Stimulated activated CD8-positive, alpha-beta memory T cell treated with anti-CD3 and anti-CD28 coated beads, Interleukin-15, amount 100 ng/mL, for 1 hour (primary cell): Measurements from ENCODE around the gene CREB1.
"Not testable (repeated sequence)": the region's sequence is repeated elsewhere in the genome, so short reads cannot be mapped to it uniquely, and the experiment has no call there.

Source experiments
- DNase-seq: peaks from one replicate; pipeline ENCODE4 v3.0.0-alpha.2; 2020; ENCODE audit warnings: low read depth

Gene CREB1

GRCh38 chr2:207529330-207530159 is at the start of gene CREB1:
Gene CREB1, plus strand, starts transcription at chr2:207529962. Its CDS starts 25,674 bp downstream, at chr2:207555636.
- DNase-seq = peak; percentile 99

GRCh38 chr2:207480521-207481040 is 49.2 kb upstream of the CREB1 start:
- DNase-seq = no peak

DNA sequence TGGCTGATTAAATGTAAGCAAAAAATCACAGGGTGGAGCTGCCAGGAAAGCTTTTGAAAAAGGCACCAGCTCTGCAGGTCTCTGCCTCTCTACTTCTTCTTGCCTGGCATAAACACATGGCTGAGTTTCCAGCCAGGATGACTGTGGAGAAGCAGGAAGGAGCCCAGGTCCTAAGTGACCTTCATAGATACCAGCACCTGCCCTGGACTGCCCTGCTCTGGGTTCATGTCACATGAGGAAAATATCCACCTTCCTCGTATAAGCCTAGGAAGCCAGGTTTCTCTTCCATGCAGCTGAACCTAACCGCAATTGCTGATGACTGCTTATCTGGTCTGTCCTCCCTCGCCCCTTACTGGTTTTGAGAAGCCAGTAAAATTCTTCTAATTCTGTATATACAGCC is 47.8 kb upstream of the CREB1 start:
- no peak for DNase-seq

GRCh38 chr2:207482630-207483029 is 47.1 kb upstream of the CREB1 start:
- no peak for DNase-seq

GRCh38 chr2:207483066-207483465 is 46.7 kb upstream of the CREB1 start:
- no peak for DNase-seq

DNA sequence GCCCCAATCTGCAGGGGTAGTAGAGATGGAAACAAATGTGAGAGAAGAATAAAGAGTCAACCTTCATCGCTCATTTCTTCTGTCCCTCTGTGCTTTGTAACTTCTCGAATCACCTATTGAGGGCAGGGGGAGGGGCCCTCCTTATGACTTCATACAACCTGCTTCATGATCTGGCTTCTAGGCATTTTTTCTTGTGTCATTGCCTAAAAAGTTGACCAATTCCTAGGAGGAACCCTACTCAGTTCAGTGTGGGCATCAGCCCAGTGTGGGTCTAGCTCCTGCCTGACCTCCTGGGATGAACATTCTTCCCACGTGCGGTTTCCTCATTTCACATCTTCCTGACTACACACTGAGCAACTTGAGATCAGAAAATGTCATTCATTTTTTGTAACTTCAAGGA is 46.3 kb upstream of the CREB1 start:
- no peak for DNase-seq

DNA sequence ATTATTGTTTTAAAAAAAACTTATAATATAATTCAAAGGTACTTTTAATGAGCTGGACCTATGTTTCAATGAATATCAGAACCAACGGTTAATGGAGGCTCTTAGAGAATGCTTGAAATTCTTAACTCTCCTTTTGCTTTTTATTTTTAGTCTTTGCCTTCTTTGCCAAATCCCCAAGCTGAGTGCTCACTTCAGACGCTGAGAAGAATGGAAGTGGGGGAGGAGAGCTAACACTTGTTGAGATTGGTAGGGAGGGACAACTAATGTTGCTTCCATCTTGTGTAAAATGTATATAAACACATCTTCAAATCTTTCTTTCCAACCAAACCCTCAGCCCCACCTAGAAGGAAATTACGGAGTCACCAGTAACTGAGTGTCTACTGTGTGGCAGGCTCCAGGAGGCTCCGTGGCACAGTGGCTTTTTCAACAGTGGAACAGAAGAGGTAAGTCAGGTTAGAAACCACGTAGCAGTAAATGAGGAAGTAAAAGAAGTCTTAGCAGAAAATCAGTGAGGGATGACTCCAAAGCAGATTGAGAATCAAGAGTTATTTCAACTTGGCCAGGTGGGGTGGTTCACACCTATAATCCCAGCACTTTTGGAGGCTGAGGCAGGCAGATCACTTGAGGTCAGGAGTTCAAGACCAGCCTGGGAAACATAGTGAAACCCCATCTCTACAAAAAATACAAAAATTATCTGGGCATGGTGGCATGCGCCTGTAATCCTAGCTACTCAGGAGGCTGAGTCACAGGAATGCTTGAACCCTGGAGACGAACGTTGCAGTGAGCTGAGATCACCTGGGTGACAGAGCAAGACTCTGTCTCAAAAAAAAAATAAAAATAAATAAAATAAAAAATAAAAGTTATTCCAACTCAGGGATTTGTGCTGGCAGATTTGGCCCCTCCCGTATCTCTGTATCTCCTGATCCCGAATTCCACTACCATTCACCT is 45.0 kb upstream of the CREB1 start:
- DNase-seq = no peak

DNA sequence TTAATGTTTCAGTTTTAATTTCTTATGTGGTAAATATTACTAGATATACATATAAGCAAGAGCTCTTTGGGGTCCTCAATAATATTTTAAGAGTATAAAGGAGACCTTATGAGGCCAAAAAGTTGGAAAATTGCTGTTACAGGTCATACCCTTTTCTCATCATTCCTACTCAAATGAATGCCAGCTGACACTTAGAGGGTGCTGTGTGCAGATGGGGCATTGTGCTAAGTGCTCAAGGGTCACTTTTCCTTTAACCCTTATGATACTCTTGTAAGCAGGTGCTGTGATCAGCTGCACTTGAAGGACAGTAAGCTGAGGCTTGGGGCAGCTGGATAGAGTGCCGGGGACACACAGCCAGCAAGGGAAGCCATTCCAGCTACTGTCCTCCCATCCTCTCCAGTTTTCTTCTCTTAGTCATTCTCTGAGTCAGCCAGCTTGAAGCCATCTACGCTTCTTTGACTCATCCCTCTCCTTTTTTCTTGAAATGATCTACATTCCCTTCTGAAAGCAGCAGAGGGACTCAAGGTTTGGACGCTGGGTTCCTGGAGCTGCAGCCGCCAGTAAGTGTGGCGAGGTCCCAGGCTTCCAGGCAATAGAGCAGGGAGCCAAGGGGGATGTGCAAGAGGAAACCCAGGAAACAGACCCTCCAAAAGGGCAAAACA is 42.0 kb upstream of the CREB1 start:
- no peak for DNase-seq

- no peak for DNase-seq
These were observed 40.5 kb upstream of the CREB1 start for GRCh38 chr2:207489251-207489650.

DNA sequence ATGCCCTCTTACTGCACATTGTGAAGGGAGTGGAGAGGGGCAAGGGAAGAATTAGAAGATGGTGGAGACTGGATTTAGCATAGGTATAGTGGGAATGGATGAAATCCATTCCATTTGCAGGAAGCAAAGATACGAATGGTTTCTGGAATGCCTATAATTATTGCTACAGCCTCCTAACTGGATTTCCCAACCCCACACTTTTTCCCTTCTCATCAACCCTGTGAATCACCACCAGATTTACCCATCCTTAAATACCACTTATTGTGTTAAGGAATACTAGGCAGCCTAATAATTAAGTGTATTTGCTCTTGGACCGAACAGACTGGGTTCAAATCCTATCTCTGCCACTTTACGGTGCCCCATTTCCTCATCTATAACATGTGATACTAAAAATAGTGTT is 39.3 kb upstream of the CREB1 start:
- no peak for DNase-seq

- no peak for DNase-seq
These were observed 38.7 kb upstream of the CREB1 start for GRCh38 chr2:207491086-207491485.

DNA sequence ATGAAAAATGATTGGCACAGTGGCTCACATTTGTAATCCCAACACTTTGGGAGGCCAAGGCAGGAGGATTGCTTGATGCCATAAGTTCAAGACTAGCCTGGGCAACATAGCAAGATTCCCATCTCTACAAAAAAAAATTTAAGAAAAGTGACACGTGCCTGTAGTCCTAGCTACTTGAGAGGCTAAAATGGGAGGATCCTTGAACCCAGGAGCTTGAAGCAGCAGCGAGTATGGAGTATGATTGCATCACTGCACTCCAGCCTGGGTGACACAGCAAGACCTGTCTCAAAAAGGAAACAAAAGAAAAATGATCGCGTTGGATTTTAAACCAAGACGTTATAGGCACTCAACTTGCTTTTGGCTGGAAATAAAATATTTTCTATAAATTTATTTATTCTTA is 37.8 kb upstream of the CREB1 start:
- DNase-seq = no peak

DNA sequence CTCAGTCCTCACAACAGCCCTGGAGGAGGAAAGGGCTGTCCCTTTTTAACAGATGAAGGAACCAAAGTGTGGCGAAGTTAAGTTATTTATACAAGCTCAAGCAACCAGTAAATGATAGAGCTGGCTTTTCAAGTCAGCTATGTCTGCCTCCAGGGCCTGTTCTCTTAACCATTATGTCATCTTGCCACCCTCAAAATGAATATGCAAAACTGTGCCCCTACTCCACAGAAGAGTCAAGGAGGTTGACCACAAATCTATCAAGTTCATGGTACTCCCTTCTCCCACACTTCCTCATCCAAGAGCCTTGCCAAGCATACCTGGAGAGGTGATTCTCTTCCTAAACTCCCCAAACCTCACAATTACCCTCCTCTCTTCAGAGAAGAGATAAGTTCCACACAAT is 37.3 kb upstream of the CREB1 start:
- DNase-seq = no peak

- DNase-seq = no peak
These were observed 35.6 kb upstream of the CREB1 start for GRCh38 chr2:207494137-207494536.

GRCh38 chr2:207496936-207497335 is 32.8 kb upstream of the CREB1 start:
- DNase-seq = not testable (repeated sequence)

- no peak for DNase-seq
These were observed 32.2 kb upstream of the CREB1 start for GRCh38 chr2:207497596-207497995.

DNA sequence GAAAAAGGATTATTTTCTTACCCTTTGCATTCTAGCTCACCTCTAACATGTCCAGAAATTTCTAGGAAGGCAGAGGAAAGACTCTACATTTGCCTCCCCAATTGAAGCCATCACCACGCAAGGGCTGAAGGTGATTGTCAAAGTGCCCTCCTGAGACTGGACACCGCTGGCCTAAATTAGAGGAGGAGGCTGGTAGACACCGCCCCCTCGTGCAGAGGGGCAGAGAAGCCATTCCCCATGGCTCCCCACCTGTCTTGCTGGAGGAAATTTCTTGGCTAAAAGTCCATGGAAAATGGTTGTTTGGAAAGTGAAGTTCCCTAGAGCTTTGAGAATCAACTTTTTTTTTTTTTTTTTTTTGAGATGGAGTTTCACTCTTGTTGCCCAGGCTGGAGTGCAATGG is 31.3 kb upstream of the CREB1 start:
- no peak for DNase-seq

DNA sequence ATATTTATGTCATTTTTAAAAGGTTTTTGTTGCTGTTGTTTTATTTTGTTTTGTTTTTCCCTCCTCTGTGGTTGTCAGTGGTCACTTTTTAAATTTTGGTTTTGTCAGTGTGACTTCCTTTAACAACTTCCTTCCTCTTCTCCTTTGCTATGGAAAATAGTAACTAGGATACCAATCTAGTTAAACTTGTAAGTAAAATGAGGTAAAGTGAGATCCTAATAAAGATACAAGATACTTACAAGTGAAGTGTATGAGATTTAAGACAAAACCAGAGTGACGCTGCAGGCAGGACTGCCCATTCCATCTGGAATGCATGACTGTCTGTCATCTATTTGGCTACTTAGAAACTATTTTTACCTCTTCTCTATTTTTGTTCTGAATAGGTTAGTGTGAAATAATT is 30.6 kb upstream of the CREB1 start:
- DNase-seq = no peak

- DNase-seq = no peak
These were observed 27.8 kb upstream of the CREB1 start for GRCh38 chr2:207501802-207502576.

DNA sequence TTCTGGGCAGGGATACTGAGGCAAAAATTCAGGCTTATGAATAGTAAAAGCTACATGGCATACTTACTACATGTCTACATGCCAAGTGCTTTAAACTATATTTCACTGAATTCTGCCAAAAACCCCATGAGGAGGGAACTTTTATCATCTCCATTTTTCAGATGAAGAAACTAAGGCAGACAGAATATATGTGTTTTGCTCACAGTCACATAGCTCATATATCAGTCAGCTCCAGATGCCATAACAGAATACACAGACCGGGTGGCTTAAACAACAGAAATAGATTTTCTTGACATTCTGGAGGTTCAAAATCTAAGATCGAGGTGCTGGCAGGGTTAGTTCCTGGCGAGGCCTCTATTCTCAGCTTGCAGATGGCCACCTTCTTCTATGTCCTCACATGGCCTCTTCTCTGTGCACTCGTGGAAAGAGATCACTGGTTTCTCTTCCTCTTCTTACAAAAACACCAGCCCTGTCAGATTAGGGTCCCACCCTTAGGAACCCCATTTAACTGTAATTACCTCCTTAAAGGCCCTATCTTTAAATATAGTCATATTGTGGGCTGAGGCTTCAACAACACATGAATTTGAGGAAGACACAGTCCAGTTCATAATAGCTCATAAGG is 27.1 kb upstream of the CREB1 start:
- no peak for DNase-seq

DNA sequence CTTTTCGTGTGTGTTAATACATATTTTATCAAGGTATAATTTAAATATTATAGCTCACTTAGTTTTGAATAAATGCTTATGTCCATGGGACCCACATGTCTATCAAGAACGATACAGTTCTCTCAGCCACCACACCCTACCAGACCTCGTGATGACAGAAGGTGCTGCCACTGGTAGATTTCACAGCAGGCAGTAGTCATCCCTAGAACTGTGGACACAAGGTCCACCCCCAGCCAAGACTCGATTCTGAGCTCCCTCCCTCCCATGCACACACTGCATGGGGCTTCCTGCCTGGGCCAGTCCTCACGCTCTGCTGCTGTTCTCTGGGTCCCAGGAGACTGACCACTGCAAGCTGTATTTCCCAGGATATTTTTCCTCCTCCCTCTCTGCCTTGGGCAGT is 26.5 kb upstream of the CREB1 start:
- DNase-seq = no peak
